Smooth muscle cell (in vitro differentiated cells): Measurements from ENCODE around the gene VRK1. TPM values are rescaled to one million over a fixed set of nuclear protein-coding genes. Genes with fewer than 3 reads are reported as not detected.

Source experiments
- DNase-seq: peaks from one replicate; lab custom pipeline; 2025; ENCODE audit not compliant: unreplicated experiment; lab: John Stamatoyannopoulos, UW
- H2AFZ ChIP-seq: fragments of 200-600 bp; sonication (generic); 2 replicates; pipeline ENCODE4 v1.6.0; 2016; ENCODE audit warnings: antibody characterized with exemption, low read depth, mild to moderate bottlenecking
- H3F3A ChIP-seq: fragments of 200-600 bp; sonication (generic); 2 replicates; pipeline ENCODE4 v1.6.0; 2017; ENCODE audit warnings: antibody characterized with exemption, low read depth
- H3K27ac ChIP-seq: fragments of 200-600 bp; sonication (generic); 2 replicates; pipeline ENCODE4 v1.5.1; 2016; ENCODE audit warnings: low read depth, mild to moderate bottlenecking
- H3K27me3 ChIP-seq: fragments of 200-600 bp; sonication (generic); 2 replicates; pipeline ENCODE4 v1.6.1; 2016; ENCODE audit warnings: low read depth, mild to moderate bottlenecking
- H3K36me3 ChIP-seq: fragments of 200-600 bp; sonication (generic); 2 replicates; pipeline ENCODE4 v1.5.1; 2016; ENCODE audit warnings: low read depth
- H3K4me1 ChIP-seq: fragments of 200-600 bp; sonication (generic); 2 replicates; pipeline ENCODE4 v1.5.1; 2016; ENCODE audit warnings: low read depth
- H3K4me2 ChIP-seq: fragments of 200-600 bp; sonication (generic); 2 replicates; pipeline ENCODE4 v1.6.0; 2016; ENCODE audit warnings: mild to moderate bottlenecking
- H3K4me3 ChIP-seq: fragments of 200-600 bp; sonication (generic); 2 replicates; pipeline ENCODE4 v1.5.1; 2016; ENCODE audit warnings: mild to moderate bottlenecking
- H3K79me2 ChIP-seq: fragments of 200-600 bp; sonication (generic); 2 replicates; pipeline ENCODE4 v1.6.0; 2016; ENCODE audit warnings: low read depth, mild to moderate bottlenecking
- H3K9ac ChIP-seq: fragments of 200-600 bp; sonication (generic); 2 replicates; pipeline ENCODE4 v1.6.0; 2016; ENCODE audit warnings: low read depth
- H3K9me3 ChIP-seq: fragments of 200-600 bp; sonication (generic); replicated peaks from 2 replicates; pipeline ENCODE4 v1.5.1; 2016; ENCODE audit warnings: low read depth
- H4K20me1 ChIP-seq: fragments of 200-600 bp; sonication (generic); 2 replicates; pipeline ENCODE4 v1.6.0; 2016; ENCODE audit warnings: low read depth
- CTCF ChIP-seq: fragments of 200-600 bp; sonication (generic); IDR thresholded peaks from 2 replicates; pipeline ENCODE4 v1.5.1; 2017; ENCODE audit warnings: borderline replicate concordance, mild to moderate bottlenecking, antibody characterized with exemption; ENCODE audit not compliant: insufficient read depth, poor library complexity, severe bottlenecking
- WGBS: methylation state at CpG from one replicate; pipeline ENCODE4 v1.1.7; 2016; ENCODE audit warnings: low lambda C conversion rate; 5-methylcytosine and 5-hydroxymethylcytosine counted together
- polyA plus RNA-seq: library from polyadenylated mRNA; unstranded; fragments of >200 nt; fragmentation: Nextera tagmentation; extraction: Ambion mirVana; gene quantifications from 2 replicates; pipeline ENCODE4 v1.2.1, GENCODE V29; 2016
- total RNA-seq: library from RNA; depleted of rRNA; stranded (reverse); fragments of >200 nt; gene quantifications from 2 replicates; pipeline ENCODE4 v1.2.3, GENCODE V29; 2014

The VRK1 gene
- total and polyA plus RNA-seq, 2 experiments from 2014 or later: 13.7 to 13.9 TPM

- peaks cover 4% of the 10 kb centered on the region for H3K4me1 ChIP-seq
- no peak overlapping the region for H3K4me2 ChIP-seq
- H3K27me3 ChIP-seq: no peaks in the 10 kb centered on the region
- H3K9me3 ChIP-seq: no peaks in the 10 kb centered on the region
- no peaks in the 10 kb centered on the region for H3F3A ChIP-seq
- WGBS: 82% methylated on average over 3 of the region's 3 CpGs
- TF ChIP-seq CTCF: no peak
- H3K79me2 ChIP-seq: peaks cover 39% of the 10 kb centered on the region
- H3K36me3 ChIP-seq: no peaks in the 10 kb centered on the region
- DNase-seq: no peak
- no peak overlapping the region for H3K27ac ChIP-seq
- no peak overlapping the region for H3K4me3 ChIP-seq
- H2AFZ ChIP-seq: no peak overlapping the region
- H4K20me1 ChIP-seq: no peaks in the 10 kb centered on the region
- H3K9ac ChIP-seq: no peak overlapping the region
Measured at GRCh38 chr14:96821501-96821900, 24.3 kb downstream of the VRK1 start.

- no peak overlapping the region for H3K9ac ChIP-seq
- DNase-seq: no peak
- H4K20me1 ChIP-seq: peaks cover 3% of the 10 kb centered on the region
- peaks cover 27% of the 10 kb centered on the region for H3K79me2 ChIP-seq
- peaks cover 7% of the 10 kb centered on the region for H3K4me1 ChIP-seq
- no peaks in the 10 kb centered on the region for H3F3A ChIP-seq
- H3K27me3 ChIP-seq: no peaks in the 10 kb centered on the region
- H3K4me3 ChIP-seq: no peak overlapping the region
- no peak overlapping the region for H3K27ac ChIP-seq
- H3K4me2 ChIP-seq: no peak overlapping the region
- no peaks in the 10 kb centered on the region for H3K9me3 ChIP-seq
- TF ChIP-seq CTCF: no peak
- no peaks in the 10 kb centered on the region for H3K36me3 ChIP-seq
- WGBS: 71% methylated on average over 2 of the region's 2 CpGs
- no peak overlapping the region for H2AFZ ChIP-seq
Measured at GRCh38 chr14:96823652-96824051, 26.5 kb downstream of the VRK1 start.

- Histone ChIP-seq H2AFZ (no peak overlapping the region), H3K9ac (no peak overlapping the region), H3K4me3 (no peak overlapping the region), H3K27ac (no peak overlapping the region), H3K4me1 (peaks cover 7% of the 10 kb centered on the region), H3K36me3 (no peaks in the 10 kb centered on the region), H4K20me1 (peaks cover 3% of the 10 kb centered on the region), H3K4me2 (no peak overlapping the region), H3F3A (no peaks in the 10 kb centered on the region), H3K27me3 (no peaks in the 10 kb centered on the region), H3K79me2 (peaks cover 27% of the 10 kb centered on the region), H3K9me3 (no peaks in the 10 kb centered on the region)
- no peak for DNase-seq
- WGBS: 89% methylated on average over 3 of the region's 3 CpGs
- TF ChIP-seq CTCF: no peak
Measured at GRCh38 chr14:96824283-96824682, 27.1 kb downstream of the VRK1 start.

- 90% methylated on average over 2 of the region's 2 CpGs for WGBS
- Histone ChIP-seq H3K9me3 (no peaks in the 10 kb centered on the region), H3K27me3 (no peaks in the 10 kb centered on the region), H3K27ac (no peak overlapping the region), H3K4me2 (no peak overlapping the region), H3F3A (no peaks in the 10 kb centered on the region), H3K4me3 (no peak overlapping the region), H4K20me1 (peaks cover 3% of the 10 kb centered on the region), H3K4me1 (peaks cover 4% of the 10 kb centered on the region), H3K79me2 (peaks cover 21% of the 10 kb centered on the region), H2AFZ (no peak overlapping the region), H3K36me3 (no peaks in the 10 kb centered on the region), H3K9ac (no peak overlapping the region)
- TF ChIP-seq CTCF: no peak
- DNase-seq: no peak
Measured at GRCh38 chr14:96826818-96827217, 29.6 kb downstream of the VRK1 start.
